Measurements from ENCODE around the gene IDS.

- TF ChIP-seq ESRRG (CRISPR knock-in tag; IDR thresholded peaks at IDR 0.05) (no peak), CREB5 (CRISPR knock-in tag; IDR thresholded peaks at IDR 0.05; ENCODE audit: low read depth) (no peak), TCF4 (CRISPR knock-in tag; IDR thresholded peaks at IDR 0.05; ENCODE audit: borderline replicate concordance) (no peak), TOX (CRISPR knock-in tag; IDR thresholded peaks at IDR 0.05; ENCODE audit: borderline replicate concordance) (no peak), ARNTL (CRISPR knock-in tag; IDR thresholded peaks at IDR 0.05; ENCODE audit: borderline replicate concordance, low read depth) (no peak), ZC3H10 (CRISPR knock-in tag; IDR thresholded peaks at IDR 0.05) (no peak), GLIS3 (CRISPR knock-in tag; IDR thresholded peaks at IDR 0.05) (no peak), ZFP30 (CRISPR knock-in tag; IDR thresholded peaks at IDR 0.05) (no peak), RARB (CRISPR knock-in tag; IDR thresholded peaks at IDR 0.05) (no peak), BACH2 (CRISPR knock-in tag; IDR thresholded peaks at IDR 0.05; ENCODE audit: borderline replicate concordance) (no peak), PATZ1 (CRISPR knock-in tag; IDR thresholded peaks at IDR 0.05; ENCODE audit: borderline replicate concordance) (no peak), ZNF70 (CRISPR knock-in tag; IDR thresholded peaks at IDR 0.05) (no peak)
Observed at GRCh38 chrX:149469406-149469805, 35.7 kb downstream of the IDS start.
